ENCODE data around the gene CST8.
"Not testable (repeated sequence)": the region's sequence is repeated elsewhere in the genome, so short reads cannot be mapped to it uniquely, and the experiment has no call there.

CST8 gene

GRCh38 chr20:23453549-23454543 lies 37.1 kb upstream of the CST8 start:
- no peaks in the 10 kb centered on the region for H3K9me3 ChIP-seq (replicated peaks; ENCODE audit: low read length)
- H3K36me3 ChIP-seq (ENCODE audit: insufficient read depth, low read length): no peaks in the 10 kb centered on the region
- peaks cover 7% of the 10 kb centered on the region for H3K27me3 ChIP-seq (ENCODE audit: control insufficient read depth, insufficient read depth, low read length)
- H3K4me3 ChIP-seq (ENCODE audit: low read length): no peak overlapping the region
- no peak overlapping the region for H3K4me2 ChIP-seq (ENCODE audit: low read length)
- H3K4me1 ChIP-seq (ENCODE audit: control insufficient read depth, insufficient read depth, low read length): no peaks in the 10 kb centered on the region
- no peak overlapping the region for H3K9ac ChIP-seq (ENCODE audit: low read depth, low read length)

GRCh38 chr20:23454816-23455215 lies 36.1 kb upstream of the CST8 start:
- Histone ChIP-seq H3K4me1 (ENCODE audit: control insufficient read depth, insufficient read depth, low read length) (no peaks in the 10 kb centered on the region), H3K9ac (ENCODE audit: low read depth, low read length) (no peak overlapping the region), H3K4me2 (ENCODE audit: low read length) (no peak overlapping the region), H3K27me3 (ENCODE audit: control insufficient read depth, insufficient read depth, low read length) (peaks cover 7% of the 10 kb centered on the region), H3K36me3 (ENCODE audit: insufficient read depth, low read length) (no peaks in the 10 kb centered on the region), H3K4me3 (ENCODE audit: low read length) (no peak overlapping the region), H3K9me3 (replicated peaks; ENCODE audit: low read length) (no peaks in the 10 kb centered on the region)

DNA sequence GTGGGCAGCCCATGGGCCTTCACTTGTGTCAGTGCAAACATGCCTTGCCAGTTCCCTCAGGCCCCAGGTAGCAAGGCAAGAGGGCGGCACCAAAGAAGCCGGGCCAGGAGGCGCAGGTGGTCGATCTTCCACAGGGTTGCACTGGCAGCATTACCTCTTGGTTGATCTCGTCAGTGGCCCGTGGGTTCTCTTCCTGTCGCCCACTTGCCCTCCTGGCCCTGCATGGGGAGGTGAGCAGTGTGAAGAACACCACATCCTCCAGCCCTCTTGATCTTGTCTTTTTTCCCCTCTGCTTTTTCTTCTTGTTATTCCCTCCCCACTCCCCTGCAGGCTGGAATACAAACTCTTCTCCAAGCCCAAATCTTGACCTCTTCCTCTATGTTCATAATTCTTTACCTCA lies 35.3 kb upstream of the CST8 start:
- Histone ChIP-seq H3K9ac (ENCODE audit: low read depth, low read length) (no peak overlapping the region), H3K27me3 (ENCODE audit: control insufficient read depth, insufficient read depth, low read length) (peaks cover 7% of the 10 kb centered on the region), H3K4me2 (ENCODE audit: low read length) (no peak overlapping the region), H3K36me3 (ENCODE audit: insufficient read depth, low read length) (no peaks in the 10 kb centered on the region), H3K9me3 (replicated peaks; ENCODE audit: low read length) (no peaks in the 10 kb centered on the region), H3K4me1 (ENCODE audit: control insufficient read depth, insufficient read depth, low read length) (no peaks in the 10 kb centered on the region), H3K4me3 (ENCODE audit: low read length) (no peak overlapping the region)

- Histone ChIP-seq H3K9ac (ENCODE audit: low read depth, low read length) (no peak overlapping the region), H3K4me2 (ENCODE audit: low read length) (no peak overlapping the region), H3K4me1 (ENCODE audit: control insufficient read depth, insufficient read depth, low read length) (no peaks in the 10 kb centered on the region), H3K36me3 (ENCODE audit: insufficient read depth, low read length) (no peaks in the 10 kb centered on the region), H3K9me3 (replicated peaks; ENCODE audit: low read length) (no peaks in the 10 kb centered on the region), H3K4me3 (ENCODE audit: low read length) (no peak overlapping the region), H3K27me3 (ENCODE audit: control insufficient read depth, insufficient read depth, low read length) (peaks cover 7% of the 10 kb centered on the region)
Observed at GRCh38 chr20:23456409-23456808, 34.5 kb upstream of the CST8 start.

- peaks cover 7% of the 10 kb centered on the region for H3K27me3 ChIP-seq (ENCODE audit: control insufficient read depth, insufficient read depth, low read length)
- H3K4me1 ChIP-seq (ENCODE audit: control insufficient read depth, insufficient read depth, low read length): no peaks in the 10 kb centered on the region
- H3K4me2 ChIP-seq (ENCODE audit: low read length): no peak overlapping the region
- no peaks in the 10 kb centered on the region for H3K36me3 ChIP-seq (ENCODE audit: insufficient read depth, low read length)
- no peaks in the 10 kb centered on the region for H3K9me3 ChIP-seq (replicated peaks; ENCODE audit: low read length)
- H3K9ac ChIP-seq (ENCODE audit: low read depth, low read length): no peak overlapping the region
- H3K4me3 ChIP-seq (ENCODE audit: low read length): no peak overlapping the region
Observed at GRCh38 chr20:23456873-23457272, 34.0 kb upstream of the CST8 start.

GRCh38 chr20:23459461-23460150 lies 31.3 kb upstream of the CST8 start:
- Histone ChIP-seq H3K9me3 (replicated peaks; ENCODE audit: low read length) (no peaks in the 10 kb centered on the region), H3K4me1 (ENCODE audit: control insufficient read depth, insufficient read depth, low read length) (no peaks in the 10 kb centered on the region), H3K9ac (ENCODE audit: low read depth, low read length) (no peak overlapping the region), H3K4me2 (ENCODE audit: low read length) (no peak overlapping the region), H3K4me3 (ENCODE audit: low read length) (no peak overlapping the region), H3K27me3 (ENCODE audit: control insufficient read depth, insufficient read depth, low read length) (peaks cover 4% of the 10 kb centered on the region), H3K36me3 (ENCODE audit: insufficient read depth, low read length) (no peaks in the 10 kb centered on the region)

DNA sequence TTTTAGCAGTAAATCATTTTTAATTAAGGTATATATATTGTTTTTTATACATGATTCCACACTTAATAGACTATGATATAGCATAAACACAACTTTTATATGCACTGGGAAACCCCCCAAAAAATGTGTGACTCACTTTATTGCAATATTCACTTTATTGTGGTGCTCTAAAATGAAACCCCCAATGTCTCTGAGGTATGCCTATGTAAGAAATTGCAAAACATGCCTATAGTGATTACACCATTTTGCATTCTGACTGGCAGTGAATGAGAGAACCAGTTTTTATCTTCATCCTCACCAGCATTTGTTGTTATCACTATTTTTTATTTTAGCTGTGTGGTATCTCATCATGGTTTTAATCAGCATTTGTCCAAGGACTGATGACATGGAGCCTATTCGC lies 29.7 kb upstream of the CST8 start:
- no peak overlapping the region for H3K9ac ChIP-seq (ENCODE audit: low read depth, low read length)
- no peak overlapping the region for H3K4me3 ChIP-seq (ENCODE audit: low read length)
- H3K9me3 ChIP-seq (replicated peaks; ENCODE audit: low read length): no peaks in the 10 kb centered on the region
- no peaks in the 10 kb centered on the region for H3K4me1 ChIP-seq (ENCODE audit: control insufficient read depth, insufficient read depth, low read length)
- H3K36me3 ChIP-seq (ENCODE audit: insufficient read depth, low read length): no peaks in the 10 kb centered on the region
- no peaks in the 10 kb centered on the region for H3K27me3 ChIP-seq (ENCODE audit: control insufficient read depth, insufficient read depth, low read length)
- H3K4me2 ChIP-seq (ENCODE audit: low read length): no peak overlapping the region

GRCh38 chr20:23466961-23467360 lies 24.0 kb upstream of the CST8 start:
- not testable (repeated sequence) for H3K9me3 ChIP-seq (replicated peaks; ENCODE audit: low read length); H3K4me3 ChIP-seq (ENCODE audit: low read length); H3K4me1 ChIP-seq (ENCODE audit: control insufficient read depth, insufficient read depth, low read length); H3K36me3 ChIP-seq (ENCODE audit: insufficient read depth, low read length); H3K27me3 ChIP-seq (ENCODE audit: control insufficient read depth, insufficient read depth, low read length); H3K9ac ChIP-seq (ENCODE audit: low read depth, low read length); H3K4me2 ChIP-seq (ENCODE audit: low read length)

GRCh38 chr20:23472306-23472705 lies 18.6 kb upstream of the CST8 start:
- not testable (repeated sequence) for H3K9ac ChIP-seq (ENCODE audit: low read depth, low read length); H3K27me3 ChIP-seq (ENCODE audit: control insufficient read depth, insufficient read depth, low read length); H3K9me3 ChIP-seq (replicated peaks; ENCODE audit: low read length); H3K4me1 ChIP-seq (ENCODE audit: control insufficient read depth, insufficient read depth, low read length); H3K4me2 ChIP-seq (ENCODE audit: low read length); H3K4me3 ChIP-seq (ENCODE audit: low read length); H3K36me3 ChIP-seq (ENCODE audit: insufficient read depth, low read length)

DNA sequence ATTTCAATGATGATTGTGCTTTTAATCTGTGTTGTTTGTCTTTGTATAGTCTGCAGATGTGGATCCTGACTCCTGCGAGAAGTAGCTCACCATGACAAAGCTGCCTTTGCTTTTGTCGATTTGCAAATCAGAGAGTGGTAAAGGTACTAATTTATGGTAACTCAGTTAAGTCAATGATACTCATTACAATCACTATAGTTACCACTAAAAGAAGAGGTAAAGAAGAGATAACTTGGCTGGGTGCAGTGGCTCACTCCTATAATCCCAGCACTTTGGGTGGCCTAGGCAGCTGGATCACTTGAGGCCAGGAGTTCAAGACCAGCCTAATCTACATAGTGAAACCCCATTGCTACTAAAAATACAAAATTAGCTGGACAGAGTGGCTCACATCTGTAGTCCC lies 17.6 kb upstream of the CST8 start:
- not testable (repeated sequence) for H3K9ac ChIP-seq (ENCODE audit: low read depth, low read length); H3K36me3 ChIP-seq (ENCODE audit: insufficient read depth, low read length); H3K27me3 ChIP-seq (ENCODE audit: control insufficient read depth, insufficient read depth, low read length); H3K4me3 ChIP-seq (ENCODE audit: low read length); H3K9me3 ChIP-seq (replicated peaks; ENCODE audit: low read length); H3K4me1 ChIP-seq (ENCODE audit: control insufficient read depth, insufficient read depth, low read length); H3K4me2 ChIP-seq (ENCODE audit: low read length)

GRCh38 chr20:23475395-23475794 lies 15.5 kb upstream of the CST8 start:
- no peaks in the 10 kb centered on the region for H3K4me1 ChIP-seq (ENCODE audit: control insufficient read depth, insufficient read depth, low read length)
- no peaks in the 10 kb centered on the region for H3K36me3 ChIP-seq (ENCODE audit: insufficient read depth, low read length)
- H3K4me3 ChIP-seq (ENCODE audit: low read length): no peak overlapping the region
- H3K27me3 ChIP-seq (ENCODE audit: control insufficient read depth, insufficient read depth, low read length): no peaks in the 10 kb centered on the region
- H3K9ac ChIP-seq (ENCODE audit: low read depth, low read length): no peak overlapping the region
- no peak overlapping the region for H3K4me2 ChIP-seq (ENCODE audit: low read length)
- no peaks in the 10 kb centered on the region for H3K9me3 ChIP-seq (replicated peaks; ENCODE audit: low read length)
